Chondrocyte (in vitro differentiated cells): ENCODE data around the gene POLR1C. TPM values are rescaled to one million over a fixed set of nuclear protein-coding genes. Genes with fewer than 3 reads are reported as not detected.

ENCODE experiments used
- DNase-seq: peaks from one replicate; pipeline ENCODE4 v3.0.0; 2021; ENCODE audit warnings: mixed read lengths, low spot score
- H3K27ac Mint-ChIP-seq: one replicate; pipeline ENCODE4 v1.8.0; 2021; ENCODE audit warnings: mild to moderate bottlenecking, moderate library complexity, mixed read lengths; ENCODE audit not compliant: unreplicated experiment
- H3K27me3 Mint-ChIP-seq: 2 replicates; pipeline ENCODE4 v1.8.0; 2021; ENCODE audit warnings: low read depth, mixed read lengths
- H3K36me3 Mint-ChIP-seq: 2 replicates; pipeline ENCODE4 v1.8.0; 2021; ENCODE audit warnings: low read depth, mixed read lengths
- H3K4me1 Mint-ChIP-seq: 2 replicates; pipeline ENCODE4 v1.8.0; 2021; ENCODE audit warnings: low read depth, mild to moderate bottlenecking, mixed read lengths
- H3K4me3 Mint-ChIP-seq: one replicate; pipeline ENCODE4 v1.8.0; 2021; ENCODE audit warnings: mild to moderate bottlenecking, moderate library complexity, mixed read lengths; ENCODE audit not compliant: unreplicated experiment
- H3K9me3 Mint-ChIP-seq: 2 replicates; pipeline ENCODE4 v1.8.0; 2021; ENCODE audit warnings: low read depth, mixed read lengths
- CTCF ChIP-seq: fragments of 200-600 bp; sonication (generic); IDR thresholded peaks from 2 replicates; pipeline ENCODE4 v1.5.0; 2021; ENCODE audit warnings: antibody characterized with exemption, mild to moderate bottlenecking, moderate library complexity
- total RNA-seq: library from RNA; stranded (reverse); gene quantifications from 3 replicates; pipeline ENCODE4 v1.2.1, GENCODE V29; 2021

Gene POLR1C
- total RNA-seq, 1 donor from 2014 or later, result 20.1 TPM

GRCh38 chr6:43489277-43490072 is 27.4 kb upstream of the POLR1C start:
- no peaks in the 10 kb centered on the region for H3K36me3 Mint-ChIP-seq
- H3K4me1 Mint-ChIP-seq, result peaks cover 34% of the 10 kb centered on the region
- no peak for DNase-seq
- H3K27ac Mint-ChIP-seq, result no peak overlapping the region
- H3K4me3 Mint-ChIP-seq, result no peak overlapping the region
- H3K9me3 Mint-ChIP-seq, result no peaks in the 10 kb centered on the region
- no peaks in the 10 kb centered on the region for H3K27me3 Mint-ChIP-seq
- no peak for TF ChIP-seq CTCF

GRCh38 chr6:43490523-43490939 is 26.4 kb upstream of the POLR1C start:
- Mint-ChIP-seq H3K4me1 (peaks cover 41% of the 10 kb centered on the region), H3K9me3 (no peaks in the 10 kb centered on the region), H3K4me3 (no peak overlapping the region), H3K27ac (no peak overlapping the region), H3K27me3 (no peaks in the 10 kb centered on the region), H3K36me3 (no peaks in the 10 kb centered on the region)
- TF ChIP-seq CTCF, result no peak
- no peak for DNase-seq

- no peaks in the 10 kb centered on the region for H3K36me3 Mint-ChIP-seq
- no peak for DNase-seq
- H3K27ac Mint-ChIP-seq, result peak overlapping the region; percentile 87
- peak overlapping the region; percentile 34 for H3K4me3 Mint-ChIP-seq
- peaks cover 56% of the 10 kb centered on the region for H3K4me1 Mint-ChIP-seq
- no peaks in the 10 kb centered on the region for H3K27me3 Mint-ChIP-seq
- no peaks in the 10 kb centered on the region for H3K9me3 Mint-ChIP-seq
- no peak for TF ChIP-seq CTCF
Measured at GRCh38 chr6:43491750-43492661, 24.9 kb upstream of the POLR1C start.

GRCh38 chr6:43492673-43493072 is 24.2 kb upstream of the POLR1C start:
- H3K27me3 Mint-ChIP-seq, result no peaks in the 10 kb centered on the region
- no peak for TF ChIP-seq CTCF

GRCh38 chr6:43493230-43493629 is 23.7 kb upstream of the POLR1C start:
- Mint-ChIP-seq H3K9me3 (no peaks in the 10 kb centered on the region), H3K4me1 (peaks cover 61% of the 10 kb centered on the region), H3K27ac (no peak overlapping the region), H3K4me3 (no peak overlapping the region), H3K36me3 (no peaks in the 10 kb centered on the region), H3K27me3 (no peaks in the 10 kb centered on the region)
- DNase-seq, result no peak
- no peak for TF ChIP-seq CTCF

More at GRCh38 chr6:43492673-43493072, 24.2 kb upstream of the POLR1C start:
- Mint-ChIP-seq H3K4me1 (peaks cover 61% of the 10 kb centered on the region), H3K36me3 (no peaks in the 10 kb centered on the region), H3K4me3 (no peak overlapping the region), H3K9me3 (no peaks in the 10 kb centered on the region), H3K27ac (peak overlapping the region; percentile 87)
- DNase-seq, result no peak
